HepG2 (cell line): ENCODE results near the gene LZTR1. TPM values are rescaled to one million over a fixed set of nuclear protein-coding genes. Genes with fewer than 3 reads are reported as not detected.
A peak's percentile ranks its signal among the peaks of the same experiment; 100 is the strongest.

Source experiments
- ATAC-seq: fragments of 200-7000 bp; cut with Tn5 transposase; 3 replicates; pipeline ENCODE4 v1.9.1; 2020; ENCODE audit warnings: mild to moderate bottlenecking, moderate library complexity
- BruUV-seq: library from RNA; stranded (reverse); fragments of 400-500 nt; replicated peaks from 2 replicates; lab custom pipeline; 2021; lab: Mats Ljungman, UMichigan
- CTCF ChIA-PET: fragments of 300-600 bp; formaldehyde crosslinking; extraction: SDS; loops from one replicate; lab custom pipeline; 2021; ENCODE audit warnings: low total read pairs, inconsistent platforms, low intra/inter-chr PET ratio; lab: Yijun Ruan, JAX
- POLR2A ChIA-PET: fragments of 350-600 bp; sonication (Branson Sonifier 250); formaldehyde crosslinking; loops from one replicate; lab custom pipeline; 2020; ENCODE audit warnings: antibody characterized with exemption, inconsistent platforms; lab: Yijun Ruan, JAX
- DNase-seq: peaks from one replicate; pipeline ENCODE4 v3.0.0-alpha.2; 2015; ENCODE audit warnings: low spot score
- FAIRE-seq: peaks from 3 replicates; lab custom pipeline; 2011; peaks lifted over from hg19 to GRCh38; lab: Jason Lieb, UNC
- H2AFZ ChIP-seq: one replicate; pipeline ENCODE4 v1.6.1; 2011; ENCODE audit warnings: low read length, inconsistent platforms
- H3K27ac ChIP-seq: fragments of 300-600 bp; 3 replicates; pipeline ENCODE4 v1.8.0; 2011; ENCODE audit warnings: mixed run types, mild to moderate bottlenecking, mixed read lengths, low read length, inconsistent platforms; ENCODE audit not compliant: insufficient read depth; ENCODE audit errors: extremely low read length
- H3K27me3 ChIP-seq, 2 experiments: fragments of 200-600 bp in 1 of 2; 2 replicates in 1 of 2; 3 replicates in 1 of 2; pipeline versions ENCODE4 v1.6.0 to v1.8.0; 2011; ENCODE audit warnings: low read length in 2 of 2, mild to moderate bottlenecking in 2 of 2, moderate library complexity in 2 of 2, inconsistent platforms in 1 of 2; ENCODE audit not compliant: insufficient read depth in 2 of 2, control insufficient read depth in 1 of 2
- H3K36me3 ChIP-seq, 2 experiments: fragments of 200-600 bp in 1 of 2; replicated peaks in 1 of 2; 2 replicates in 1 of 2; 3 replicates in 1 of 2; pipeline versions ENCODE4 v1.5.1 to v1.8.0; 2011; ENCODE audit warnings: low read length in 2 of 2, inconsistent platforms in 1 of 2; ENCODE audit not compliant: insufficient read depth in 2 of 2, control insufficient read depth in 1 of 2
- H3K4me1 ChIP-seq: 2 replicates; pipeline ENCODE4 v1.5.1; 2012; ENCODE audit warnings: low read length, inconsistent platforms; ENCODE audit not compliant: insufficient read depth
- H3K4me2 ChIP-seq: 2 replicates; pipeline ENCODE4 v1.6.0; 2011; ENCODE audit warnings: low read depth, low read length, inconsistent platforms
- H3K4me3 ChIP-seq, 3 experiments: fragments of 200-600 bp in 1 of 3; sonication (generic), shearing (Covaris generic) in 1 of 3; replicated peaks in 1 of 3; 2 replicates each; pipeline ENCODE4 v1.5.1; 2011 to 2016; ENCODE audit warnings: low read length in 3 of 3, inconsistent platforms in 2 of 3, low read depth in 2 of 3, mild to moderate bottlenecking in 2 of 3, control low read depth in 1 of 3, mixed read lengths in 1 of 3; ENCODE audit not compliant: insufficient read depth in 1 of 3
- H3K79me2 ChIP-seq: one replicate; pipeline ENCODE4 v1.6.1; 2011; ENCODE audit warnings: low read length, inconsistent platforms; ENCODE audit not compliant: insufficient read depth
- H3K9ac ChIP-seq: 2 replicates; pipeline ENCODE4 v1.6.0; 2011; ENCODE audit warnings: mild to moderate bottlenecking, low read depth, low read length, inconsistent platforms; ENCODE audit not compliant: insufficient read depth
- H3K9me3 ChIP-seq: 2 replicates; pipeline ENCODE4 v1.5.1; 2012; ENCODE audit warnings: mild to moderate bottlenecking, low read length
- H4K20me1 ChIP-seq: 2 replicates; pipeline ENCODE4 v1.6.0; 2011; ENCODE audit warnings: inconsistent platforms, mild to moderate bottlenecking, low read length, moderate library complexity; ENCODE audit not compliant: insufficient read depth
- DMAP1 ChIP-seq: IDR thresholded peaks from 2 replicates; pipeline ENCODE4 v1.6.1; 2016
- ELK4 ChIP-seq: sonication (generic); formaldehyde crosslinking; IDR thresholded peaks from 2 replicates; pipeline ENCODE4 v1.9.0; 2021; ENCODE audit warnings: missing genetic modification reagents, borderline replicate concordance
- FOXK2 ChIP-seq: fragments of 450-650 bp; IDR thresholded peaks from 2 replicates; pipeline ENCODE4 v1.6.1; 2016
- HES4 ChIP-seq: sonication (generic); formaldehyde crosslinking; IDR thresholded peaks from 2 replicates; pipeline ENCODE4 v1.9.0; 2021; ENCODE audit warnings: mild to moderate bottlenecking, missing genetic modification reagents, borderline replicate concordance
- MATR3 ChIP-seq: sonication (generic); formaldehyde crosslinking; IDR thresholded peaks from 2 replicates; pipeline ENCODE4 v1.4.0; 2020; ENCODE audit warnings: missing genetic modification reagents
- MEIS1 ChIP-seq: sonication (generic); formaldehyde crosslinking; IDR thresholded peaks from 2 replicates; pipeline ENCODE4 v1.9.0; 2021; ENCODE audit warnings: mild to moderate bottlenecking, missing genetic modification reagents, moderate library complexity, borderline replicate concordance
- NR3C1 ChIP-seq: sonication (generic); formaldehyde crosslinking; IDR thresholded peaks from 2 replicates; pipeline ENCODE4 v1.4.0; 2020; ENCODE audit warnings: missing genetic modification reagents
- TBP ChIP-seq: sonication (generic); formaldehyde crosslinking; IDR thresholded peaks from 2 replicates; pipeline ENCODE4 v1.5.0; 2020; ENCODE audit warnings: missing genetic modification reagents
- ZBTB21 ChIP-seq: sonication (generic); formaldehyde crosslinking; IDR thresholded peaks from 2 replicates; pipeline ENCODE4 v1.4.0; 2020; ENCODE audit warnings: missing genetic modification reagents
- ZFP82 ChIP-seq: sonication (generic); formaldehyde crosslinking; IDR thresholded peaks from 2 replicates; pipeline ENCODE4 v1.5.1; 2020; ENCODE audit warnings: mild to moderate bottlenecking, missing genetic modification reagents, borderline replicate concordance
- ZNF18 ChIP-seq: sonication (generic); formaldehyde crosslinking; IDR thresholded peaks from 2 replicates; pipeline ENCODE4 v1.8.0; 2022; ENCODE audit warnings: mild to moderate bottlenecking, missing genetic modification reagents; ENCODE audit not compliant: insufficient replicate concordance
- ZNF326 ChIP-seq: sonication (generic); formaldehyde crosslinking; IDR thresholded peaks from 2 replicates; pipeline ENCODE4 v1.4.0; 2020; ENCODE audit warnings: missing genetic modification reagents, borderline replicate concordance
- ZNF460 ChIP-seq: sonication (generic); formaldehyde crosslinking; IDR thresholded peaks from 2 replicates; pipeline ENCODE4 v1.5.1; 2020; ENCODE audit warnings: missing genetic modification reagents, mild to moderate bottlenecking, borderline replicate concordance
- ZNF543 ChIP-seq: sonication (generic); formaldehyde crosslinking; IDR thresholded peaks from 2 replicates; pipeline ENCODE4 v1.4.0; 2020; ENCODE audit warnings: mild to moderate bottlenecking, missing genetic modification reagents
- ZNF580 ChIP-seq: IDR thresholded peaks from 2 replicates; pipeline ENCODE4 v1.6.1; 2016; ENCODE audit warnings: low read depth, borderline replicate concordance
- ZNF749 ChIP-seq: sonication (generic); formaldehyde crosslinking; IDR thresholded peaks from 2 replicates; pipeline ENCODE4 v1.8.0; 2022; ENCODE audit warnings: mild to moderate bottlenecking, missing genetic modification reagents, moderate library complexity, borderline replicate concordance
- ZNF850 ChIP-seq: sonication (generic); formaldehyde crosslinking; conservative IDR thresholded peaks from 2 replicates; pipeline ENCODE4 v1.9.0; 2021; ENCODE audit warnings: mild to moderate bottlenecking, missing genetic modification reagents
- WGBS: methylation state at CpG from one replicate; pipeline ENCODE4 v1.1.6; 2017; ENCODE audit warnings: low lambda C conversion rate; 5-methylcytosine and 5-hydroxymethylcytosine counted together
- in situ Hi-C: cut with HindIII; loops from 2 replicates; pipeline ENCODE4 v1.10.0; 2017; ENCODE audit warnings: low pct_unique_long_range_greater_than_20kb; ENCODE audit not compliant: extremely low pct_ligation_motif_present
- intact Hi-C: fragments of 100-400 bp; cut with micrococcal nuclease; formaldehyde crosslinking; loops from one replicate; pipeline ENCODE4 v1.10.0; 2022; ENCODE audit not compliant: unreplicated experiment
- polyA plus RNA-seq, 8 experiments: library from polyadenylated mRNA; depleted of rRNA in 3 of 8; stranded (reverse) in 7 of 8; unstranded in 1 of 8; fragments of >200 nt; fragmentation: Illumina TruSeq in 4 of 8; extraction: Trizol in 4 of 8; gene quantifications; 2 replicates each; pipeline versions ENCODE4 v1.2.1 to v1.2.3, GENCODE V29; 2011 to 2016; ENCODE audit warnings: low read depth in 4 of 8, missing spikeins in 1 of 8, mixed read lengths in 1 of 8; ENCODE audit not compliant: insufficient read depth in 1 of 8
- total RNA-seq, 5 experiments: library from RNA; depleted of rRNA; stranded (reverse); fragments of >200 nt; fragmentation: Illumina TruSeq; extraction: Trizol; gene quantifications; 2 replicates each; pipeline ENCODE4 v1.2.3, GENCODE V29; 2016; ENCODE audit warnings: low read depth in 1 of 5

Gene LZTR1
- total and polyA plus RNA-seq, 2 of the 13 experiments (the other 11 are each of a cell fraction or from before 2014, with no cell fraction given): 21.8 to 22.4 TPM

- ChIA-PET POLR2A (interaction anchor here (0.6 to 4.3 kb wide), 23 partner anchors 9 to 205 kb away, joined by 3 to 45 read pairs (median 7); partner anchors contain the start of genes AIFM3, CRKL, P2RX6 and THAP7), CTCF (interaction anchor here (1.7 kb wide), 1 partner anchor 20 kb away, joined by 7 read pairs; no protein-coding TSS in a partner anchor)
- Histone ChIP-seq H3K4me1 (peaks cover 39% of the 10 kb centered on the region), H3K27ac (peak overlapping the region; percentile 80), H4K20me1 (no peaks in the 10 kb centered on the region), H3K36me3 (peaks cover 0 to 8% of the 10 kb centered on the region in 2 experiments; a peak in 3 of 5 replicates), H3K9ac (peak overlapping the region; percentile 79), H3K9me3 (0 out of 2 replicates have a peak, but pooled peaks cover 4% of the 10 kb centered on the region), H2AFZ (no peak overlapping the region), H3K4me3 (peak overlapping the region; percentile 67 to 98 (median 83)), H3K27me3 (no peaks in the 10 kb centered on the region; a peak in 1 of 5 replicates), H3K4me2 (peak overlapping the region; percentile 97), H3K79me2 (peaks cover 11% of the 10 kb centered on the region)
- in situ Hi-C loops (no loop called here), intact Hi-C loops (no loop called here)
- FAIRE-seq (no peak), DNase-seq (no peak), ATAC-seq (peak; percentile 43)
- WGBS: 0% methylated on average over 10 of the region's 12 CpGs
- TSS peak; percentile 18 for BruUV-seq
- no peak for TF ChIP-seq HES4
- TF ChIP-seq ZFP82: peak; percentile 2; the same call in 1 of the 2 replicates
- no peak for TF ChIP-seq NR3C1 (CRISPR knock-in tag)
- TF ChIP-seq MATR3 (CRISPR knock-in tag): no peak
- 0 out of 2 replicates have a peak, but pooled peaks have one; percentile 16 for TF ChIP-seq ZNF460 (CRISPR knock-in tag)
- no peak for TF ChIP-seq ZBTB21 (CRISPR knock-in tag)
- no peak for TF ChIP-seq MEIS1 (CRISPR knock-in tag)
- no peak for TF ChIP-seq ZNF580 (CRISPR knock-in tag)
- no peak for TF ChIP-seq ZNF749 (CRISPR knock-in tag)
- TF ChIP-seq ZNF18: no peak
- TF ChIP-seq TBP (CRISPR knock-in tag): no peak
- 0 out of 2 replicates have a peak, but pooled peaks have one; percentile 43 for TF ChIP-seq ZNF850 (CRISPR knock-in tag)
- TF ChIP-seq FOXK2: no peak
- TF ChIP-seq ELK4: no peak
- no peak for TF ChIP-seq ZNF326
- peak; percentile 50; the same call in 1 of the 2 replicates for TF ChIP-seq ZNF543 (CRISPR knock-in tag)
- no peak for TF ChIP-seq DMAP1 (CRISPR knock-in tag)
Measured at GRCh38 chr22:20982563-20982882, 426 bp downstream of the LZTR1 start.
